ENCODE data around the gene ECHDC3. TPM values are rescaled to one million over a fixed set of nuclear protein-coding genes. Genes with fewer than 3 reads are reported as not detected.

ECHDC3 gene
- total RNA-seq, 4 donors from 2014 or later: 7.9 to 26.9 (median 14.1) TPM

GRCh38 chr10:11716686-11717085 lies 25.5 kb upstream of the ECHDC3 start:
- Histone ChIP-seq H3K27me3 (no peaks in the 10 kb centered on the region), H3K4me1 (no peaks in the 10 kb centered on the region), H3K27ac (no peak overlapping the region), H3K9me3 (no peaks in the 10 kb centered on the region), H3K36me3 (no peaks in the 10 kb centered on the region), H3K4me3 (no peak overlapping the region)
- DNase-seq: no peak
- TF ChIP-seq CTCF (IDR thresholded peaks at IDR 0.05): no peak
- TF ChIP-seq POLR2A (IDR thresholded peaks at IDR 0.05): no peak
- intact Hi-C loops (cut with DNase I; ENCODE audit: low total_unique reads): no loop called here

GRCh38 chr10:11719496-11720259 lies 22.5 kb upstream of the ECHDC3 start:
- Histone ChIP-seq H3K4me1 (no peaks in the 10 kb centered on the region), H3K4me3 (no peak overlapping the region), H3K36me3 (no peaks in the 10 kb centered on the region), H3K9me3 (no peaks in the 10 kb centered on the region), H3K27me3 (no peaks in the 10 kb centered on the region), H3K27ac (no peak overlapping the region)
- TF ChIP-seq CTCF (IDR thresholded peaks at IDR 0.05) (no peak), POLR2A (IDR thresholded peaks at IDR 0.05) (no peak)
- DNase-seq: no peak
- intact Hi-C loops (cut with DNase I; ENCODE audit: low total_unique reads): loop anchor here (10.0 kb wide), 1 partner anchor 205 kb away; no protein-coding TSS in a partner anchor

GRCh38 chr10:11720260-11720741 lies 21.9 kb upstream of the ECHDC3 start:
- Histone ChIP-seq H3K4me3 (no peak overlapping the region), H3K27me3 (no peaks in the 10 kb centered on the region), H3K27ac (no peak overlapping the region), H3K4me1 (no peaks in the 10 kb centered on the region), H3K36me3 (no peaks in the 10 kb centered on the region), H3K9me3 (no peaks in the 10 kb centered on the region)
- no peak for DNase-seq
- TF ChIP-seq POLR2A (IDR thresholded peaks at IDR 0.05): no peak
- TF ChIP-seq CTCF (IDR thresholded peaks at IDR 0.05): no peak
- intact Hi-C loops (cut with DNase I; ENCODE audit: low total_unique reads): loop anchor here (10.0 kb wide), 1 partner anchor 206 kb away; no protein-coding TSS in a partner anchor

GRCh38 chr10:11721806-11722205 lies 20.4 kb upstream of the ECHDC3 start:
- H3K4me1 ChIP-seq: no peaks in the 10 kb centered on the region
- H3K36me3 ChIP-seq: no peaks in the 10 kb centered on the region
- no peaks in the 10 kb centered on the region for H3K9me3 ChIP-seq
- H3K4me3 ChIP-seq: no peak overlapping the region
- intact Hi-C loops (cut with DNase I; ENCODE audit: low total_unique reads): loop anchor here (10.0 kb wide), 1 partner anchor 207 kb away; no protein-coding TSS in a partner anchor
- H3K27me3 ChIP-seq: no peaks in the 10 kb centered on the region
- no peak for DNase-seq
- no peak overlapping the region for H3K27ac ChIP-seq
- TF ChIP-seq CTCF (IDR thresholded peaks at IDR 0.05) (no peak), POLR2A (IDR thresholded peaks at IDR 0.05) (no peak)

GRCh38 chr10:11723359-11723758 lies 18.8 kb upstream of the ECHDC3 start:
- Histone ChIP-seq H3K4me3 (no peak overlapping the region), H3K9me3 (no peaks in the 10 kb centered on the region), H3K27ac (no peak overlapping the region), H3K4me1 (no peaks in the 10 kb centered on the region), H3K27me3 (no peaks in the 10 kb centered on the region), H3K36me3 (no peaks in the 10 kb centered on the region)
- DNase-seq: no peak
- no peak for TF ChIP-seq POLR2A (IDR thresholded peaks at IDR 0.05)
- TF ChIP-seq CTCF (IDR thresholded peaks at IDR 0.05): no peak
- intact Hi-C loops (cut with DNase I; ENCODE audit: low total_unique reads): loop anchor here (10.0 kb wide), 1 partner anchor 209 kb away; no protein-coding TSS in a partner anchor
